Spleen (tissue), 7 donors: ENCODE measurements around the gene CNTF.

Experiments
- CTCF ChIP-seq, 11 experiments: fragments of 200-600 bp in 7 of 11; fragments of 450-650 bp in 4 of 11; sonication (generic) in 4 of 11; IDR thresholded peaks in 8 of 11; conservative IDR thresholded peaks in 3 of 11; 1 replicate in 7 of 11; 2 replicates in 4 of 11; pipeline versions ENCODE4 v1.4.0 to v1.8.0; 2016 to 2021; ENCODE audit warnings: antibody characterized with exemption in 11 of 11, inconsistent platforms in 4 of 11, mild to moderate bottlenecking in 1 of 11
- POLR2A ChIP-seq, 3 donors: fragments of 450-650 bp; IDR thresholded peaks; one replicate each; pipeline ENCODE4 v1.5.1; 2017; ENCODE audit warnings: antibody characterized with exemption in 3 of 3, mild to moderate bottlenecking in 1 of 3
- POLR2AphosphoS5 ChIP-seq, 3 donors: sonication (generic); formaldehyde crosslinking; IDR thresholded peaks; one replicate each; pipeline ENCODE4 v1.5.1; 2017; ENCODE audit warnings: antibody characterized with exemption in 3 of 3
- donor health status: DM: no; HTN: no; CAD: no; lungs with moderate emphysema.
- donor health status: DM: no; HTN: no; CAD: no.
- donor health status: DM: no; HTN: no; CAD: no.

GRCh38 chr11:58632510-58632909 lies 10.0 kb downstream of the CNTF start:
- TF ChIP-seq CTCF (IDR thresholded peaks at IDR 0.05 in 8 of 11, conservative IDR thresholded peaks at IDR 0.05 in 3 of 11): no peak
- TF ChIP-seq POLR2AphosphoS5 (IDR thresholded peaks at IDR 0.05): no peak
- TF ChIP-seq POLR2A (IDR thresholded peaks at IDR 0.05): no peak
